Smooth muscle cell (in vitro differentiated cells): ENCODE data around the gene PRDX6. TPM values are rescaled to one million over a fixed set of nuclear protein-coding genes. Genes with fewer than 3 reads are reported as not detected.

ENCODE experiments used
- DNase-seq: peaks from one replicate; lab custom pipeline; 2025; ENCODE audit not compliant: unreplicated experiment; lab: John Stamatoyannopoulos, UW
- H2AFZ ChIP-seq: fragments of 200-600 bp; sonication (generic); 2 replicates; pipeline ENCODE4 v1.6.0; 2016; ENCODE audit warnings: antibody characterized with exemption, low read depth, mild to moderate bottlenecking
- H3F3A ChIP-seq: fragments of 200-600 bp; sonication (generic); 2 replicates; pipeline ENCODE4 v1.6.0; 2017; ENCODE audit warnings: antibody characterized with exemption, low read depth
- H3K27ac ChIP-seq: fragments of 200-600 bp; sonication (generic); 2 replicates; pipeline ENCODE4 v1.5.1; 2016; ENCODE audit warnings: low read depth, mild to moderate bottlenecking
- H3K27me3 ChIP-seq: fragments of 200-600 bp; sonication (generic); 2 replicates; pipeline ENCODE4 v1.6.1; 2016; ENCODE audit warnings: low read depth, mild to moderate bottlenecking
- H3K36me3 ChIP-seq: fragments of 200-600 bp; sonication (generic); 2 replicates; pipeline ENCODE4 v1.5.1; 2016; ENCODE audit warnings: low read depth
- H3K4me1 ChIP-seq: fragments of 200-600 bp; sonication (generic); 2 replicates; pipeline ENCODE4 v1.5.1; 2016; ENCODE audit warnings: low read depth
- H3K4me2 ChIP-seq: fragments of 200-600 bp; sonication (generic); 2 replicates; pipeline ENCODE4 v1.6.0; 2016; ENCODE audit warnings: mild to moderate bottlenecking
- H3K4me3 ChIP-seq: fragments of 200-600 bp; sonication (generic); 2 replicates; pipeline ENCODE4 v1.5.1; 2016; ENCODE audit warnings: mild to moderate bottlenecking
- H3K79me2 ChIP-seq: fragments of 200-600 bp; sonication (generic); 2 replicates; pipeline ENCODE4 v1.6.0; 2016; ENCODE audit warnings: low read depth, mild to moderate bottlenecking
- H3K9ac ChIP-seq: fragments of 200-600 bp; sonication (generic); 2 replicates; pipeline ENCODE4 v1.6.0; 2016; ENCODE audit warnings: low read depth
- H3K9me3 ChIP-seq: fragments of 200-600 bp; sonication (generic); replicated peaks from 2 replicates; pipeline ENCODE4 v1.5.1; 2016; ENCODE audit warnings: low read depth
- H4K20me1 ChIP-seq: fragments of 200-600 bp; sonication (generic); 2 replicates; pipeline ENCODE4 v1.6.0; 2016; ENCODE audit warnings: low read depth
- WGBS: methylation state at CpG from one replicate; pipeline ENCODE4 v1.1.7; 2016; ENCODE audit warnings: low lambda C conversion rate; 5-methylcytosine and 5-hydroxymethylcytosine counted together
- polyA plus RNA-seq: library from polyadenylated mRNA; unstranded; fragments of >200 nt; fragmentation: Nextera tagmentation; extraction: Ambion mirVana; gene quantifications from 2 replicates; pipeline ENCODE4 v1.2.1, GENCODE V29; 2016
- total RNA-seq: library from RNA; depleted of rRNA; stranded (reverse); fragments of >200 nt; gene quantifications from 2 replicates; pipeline ENCODE4 v1.2.3, GENCODE V29; 2014
- TF ChIP-seq, protein P1 (sequence below): fragments of 200-600 bp; sonication (generic); IDR thresholded peaks from 2 replicates; pipeline ENCODE4 v1.5.1; 2017; ENCODE audit warnings: borderline replicate concordance, mild to moderate bottlenecking, antibody characterized with exemption; ENCODE audit not compliant: insufficient read depth, poor library complexity, severe bottlenecking

Gene PRDX6
- total and polyA plus RNA-seq, 2 experiments from 2014 or later: 484 to 689 TPM

DNA sequence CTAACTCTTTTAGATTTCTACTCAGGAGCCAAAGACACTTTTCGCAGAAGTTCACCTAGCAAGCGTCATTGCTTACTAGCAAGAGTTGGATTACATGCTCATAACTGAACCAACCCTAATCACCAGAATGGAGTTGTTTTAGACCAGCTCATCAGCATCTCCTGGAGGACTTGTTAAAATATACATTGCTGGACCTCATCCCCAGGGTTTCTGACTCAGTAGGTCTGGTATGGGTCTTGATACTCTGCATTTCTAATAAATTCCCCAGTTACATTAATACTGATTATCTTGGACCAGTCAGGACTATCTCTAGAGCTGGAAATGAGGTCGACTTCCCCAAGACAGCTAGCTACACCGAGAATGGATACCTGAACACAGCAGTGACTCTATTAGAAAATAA is 9.7 kb upstream of the PRDX6 start:
- H3K27me3 ChIP-seq: no peaks in the 10 kb centered on the region
- peaks cover 8% of the 10 kb centered on the region for H3K9me3 ChIP-seq
- TF ChIP-seq, protein P1, sequence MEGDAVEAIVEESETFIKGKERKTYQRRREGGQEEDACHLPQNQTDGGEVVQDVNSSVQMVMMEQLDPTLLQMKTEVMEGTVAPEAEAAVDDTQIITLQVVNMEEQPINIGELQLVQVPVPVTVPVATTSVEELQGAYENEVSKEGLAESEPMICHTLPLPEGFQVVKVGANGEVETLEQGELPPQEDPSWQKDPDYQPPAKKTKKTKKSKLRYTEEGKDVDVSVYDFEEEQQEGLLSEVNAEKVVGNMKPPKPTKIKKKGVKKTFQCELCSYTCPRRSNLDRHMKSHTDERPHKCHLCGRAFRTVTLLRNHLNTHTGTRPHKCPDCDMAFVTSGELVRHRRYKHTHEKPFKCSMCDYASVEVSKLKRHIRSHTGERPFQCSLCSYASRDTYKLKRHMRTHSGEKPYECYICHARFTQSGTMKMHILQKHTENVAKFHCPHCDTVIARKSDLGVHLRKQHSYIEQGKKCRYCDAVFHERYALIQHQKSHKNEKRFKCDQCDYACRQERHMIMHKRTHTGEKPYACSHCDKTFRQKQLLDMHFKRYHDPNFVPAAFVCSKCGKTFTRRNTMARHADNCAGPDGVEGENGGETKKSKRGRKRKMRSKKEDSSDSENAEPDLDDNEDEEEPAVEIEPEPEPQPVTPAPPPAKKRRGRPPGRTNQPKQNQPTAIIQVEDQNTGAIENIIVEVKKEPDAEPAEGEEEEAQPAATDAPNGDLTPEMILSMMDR: no peak
- H3K4me3 ChIP-seq: no peak overlapping the region
- no peaks in the 10 kb centered on the region for H4K20me1 ChIP-seq
- no peak for DNase-seq
- peaks cover 10% of the 10 kb centered on the region for H3K36me3 ChIP-seq
- H3K27ac ChIP-seq: no peak overlapping the region
- WGBS: 86% methylated on average over 4 of the region's 4 CpGs
- H3K4me1 ChIP-seq: no peaks in the 10 kb centered on the region
- no peak overlapping the region for H3K9ac ChIP-seq
- H3F3A ChIP-seq: no peaks in the 10 kb centered on the region
- H3K79me2 ChIP-seq: peaks cover 70% of the 10 kb centered on the region
- no peak overlapping the region for H3K4me2 ChIP-seq
- H2AFZ ChIP-seq: no peak overlapping the region

DNA sequence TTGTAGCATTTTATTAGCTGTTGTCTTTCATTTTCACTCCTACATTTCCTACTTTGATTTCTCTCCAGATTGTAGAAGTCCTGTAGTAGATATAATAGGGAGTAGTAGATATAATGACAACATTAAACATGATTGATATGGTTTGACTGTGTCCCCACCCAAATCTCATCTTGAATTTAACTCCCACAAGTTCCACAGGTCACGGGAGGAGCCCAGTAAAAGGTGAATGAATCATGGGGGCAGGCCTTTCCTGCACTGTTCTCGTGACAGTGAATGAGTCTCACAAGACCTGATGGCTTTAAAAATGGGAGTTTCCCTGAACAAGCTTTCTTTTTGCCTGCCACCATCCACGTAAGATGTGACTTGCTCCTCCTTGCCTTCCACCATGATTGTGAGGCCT is 7.5 kb upstream of the PRDX6 start:
- peaks cover 9% of the 10 kb centered on the region for H3F3A ChIP-seq
- H3K79me2 ChIP-seq: peaks cover 60% of the 10 kb centered on the region
- no peaks in the 10 kb centered on the region for H4K20me1 ChIP-seq
- 97% methylated on average over 3 of the region's 3 CpGs for WGBS
- H3K4me3 ChIP-seq: no peak overlapping the region
- peaks cover 10% of the 10 kb centered on the region for H3K36me3 ChIP-seq
- H3K27ac ChIP-seq: no peak overlapping the region
- H3K9me3 ChIP-seq: peaks cover 8% of the 10 kb centered on the region
- peaks cover 13% of the 10 kb centered on the region for H3K4me1 ChIP-seq
- H3K4me2 ChIP-seq: no peak overlapping the region
- no peak overlapping the region for H3K9ac ChIP-seq
- TF ChIP-seq, protein P1: no peak
- H2AFZ ChIP-seq: no peak overlapping the region
- DNase-seq: no peak
- H3K27me3 ChIP-seq: no peaks in the 10 kb centered on the region

DNA sequence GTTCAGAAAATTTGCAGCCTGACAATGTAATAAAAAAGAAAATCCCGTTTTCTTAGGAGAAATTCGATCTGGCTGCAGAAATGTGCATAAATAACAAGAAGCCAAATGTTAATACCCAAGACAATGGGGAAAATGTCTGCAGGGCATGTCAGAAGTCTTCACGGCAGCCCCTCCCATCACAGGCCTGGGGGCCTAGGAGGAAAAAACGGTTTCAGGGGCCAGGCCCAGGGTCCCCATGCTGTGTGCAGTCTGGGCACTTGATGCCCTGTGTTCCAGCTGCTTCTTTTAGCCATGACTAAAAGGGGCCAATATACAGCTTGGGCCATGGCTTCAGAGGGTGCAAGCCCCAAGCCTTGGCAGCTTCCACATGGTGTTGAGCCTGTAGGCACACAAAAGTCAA is 6.5 kb upstream of the PRDX6 start:
- H3K4me3 ChIP-seq: no peak overlapping the region
- H3K36me3 ChIP-seq: peaks cover 10% of the 10 kb centered on the region
- H3K9me3 ChIP-seq: peaks cover 8% of the 10 kb centered on the region
- H3K27me3 ChIP-seq: no peaks in the 10 kb centered on the region
- peaks cover 21% of the 10 kb centered on the region for H3K4me1 ChIP-seq
- no peak overlapping the region for H2AFZ ChIP-seq
- no peak overlapping the region for H3K9ac ChIP-seq
- 100% methylated on average over 4 of the region's 4 CpGs for WGBS
- DNase-seq: no peak
- TF ChIP-seq, protein P1: no peak
- no peak overlapping the region for H3K4me2 ChIP-seq
- peaks cover 16% of the 10 kb centered on the region for H3F3A ChIP-seq
- peaks cover 50% of the 10 kb centered on the region for H3K79me2 ChIP-seq
- no peaks in the 10 kb centered on the region for H4K20me1 ChIP-seq
- H3K27ac ChIP-seq: no peak overlapping the region

DNA sequence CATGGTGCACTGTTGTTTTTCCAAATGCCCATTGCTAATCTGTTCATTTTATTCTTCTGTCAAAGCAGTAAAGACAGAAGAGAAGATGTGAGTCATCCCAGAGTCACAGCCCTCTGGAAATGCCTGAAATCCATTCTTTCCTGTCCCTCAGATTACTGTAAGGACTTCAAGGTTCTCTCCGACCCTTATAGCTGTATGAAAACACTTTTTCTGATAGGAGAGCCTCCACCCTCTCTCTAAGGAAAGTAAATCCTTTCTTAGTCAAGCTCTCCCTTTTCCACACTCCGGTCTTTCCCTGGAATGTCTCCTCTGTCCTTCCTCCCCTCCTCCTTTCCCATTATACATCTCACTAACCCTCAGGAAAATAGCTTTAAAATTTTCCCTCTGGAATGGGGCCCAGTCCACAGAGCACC is 3.5 kb upstream of the PRDX6 start:
- TF ChIP-seq, protein P1: no peak
- no peak for DNase-seq
- Histone ChIP-seq H3K9ac (peak overlapping the region; percentile 31), H3K4me1 (peaks cover 30% of the 10 kb centered on the region), H2AFZ (no peak overlapping the region), H3F3A (peaks cover 16% of the 10 kb centered on the region), H3K4me3 (no peak overlapping the region), H3K27me3 (no peaks in the 10 kb centered on the region), H3K9me3 (no peaks in the 10 kb centered on the region), H3K4me2 (peak overlapping the region; percentile 88), H3K27ac (peak overlapping the region; percentile 94), H3K36me3 (peaks cover 10% of the 10 kb centered on the region), H4K20me1 (peaks cover 6% of the 10 kb centered on the region), H3K79me2 (peaks cover 37% of the 10 kb centered on the region)
- 2% methylated on average over 2 of the region's 2 CpGs for WGBS
